ENCODE data around the gene KIR2DL3. TPM values are rescaled to one million over a fixed set of nuclear protein-coding genes. Genes with fewer than 3 reads are reported as not detected.
A peak's percentile ranks its signal among the peaks of the same experiment; 100 is the strongest.
"Not testable (repeated sequence)": the region's sequence is repeated elsewhere in the genome, so short reads cannot be mapped to it uniquely, and the experiment has no call there.

Gene KIR2DL3
- total RNA-seq, 1 donor from 2014 or later: not detected

DNA sequence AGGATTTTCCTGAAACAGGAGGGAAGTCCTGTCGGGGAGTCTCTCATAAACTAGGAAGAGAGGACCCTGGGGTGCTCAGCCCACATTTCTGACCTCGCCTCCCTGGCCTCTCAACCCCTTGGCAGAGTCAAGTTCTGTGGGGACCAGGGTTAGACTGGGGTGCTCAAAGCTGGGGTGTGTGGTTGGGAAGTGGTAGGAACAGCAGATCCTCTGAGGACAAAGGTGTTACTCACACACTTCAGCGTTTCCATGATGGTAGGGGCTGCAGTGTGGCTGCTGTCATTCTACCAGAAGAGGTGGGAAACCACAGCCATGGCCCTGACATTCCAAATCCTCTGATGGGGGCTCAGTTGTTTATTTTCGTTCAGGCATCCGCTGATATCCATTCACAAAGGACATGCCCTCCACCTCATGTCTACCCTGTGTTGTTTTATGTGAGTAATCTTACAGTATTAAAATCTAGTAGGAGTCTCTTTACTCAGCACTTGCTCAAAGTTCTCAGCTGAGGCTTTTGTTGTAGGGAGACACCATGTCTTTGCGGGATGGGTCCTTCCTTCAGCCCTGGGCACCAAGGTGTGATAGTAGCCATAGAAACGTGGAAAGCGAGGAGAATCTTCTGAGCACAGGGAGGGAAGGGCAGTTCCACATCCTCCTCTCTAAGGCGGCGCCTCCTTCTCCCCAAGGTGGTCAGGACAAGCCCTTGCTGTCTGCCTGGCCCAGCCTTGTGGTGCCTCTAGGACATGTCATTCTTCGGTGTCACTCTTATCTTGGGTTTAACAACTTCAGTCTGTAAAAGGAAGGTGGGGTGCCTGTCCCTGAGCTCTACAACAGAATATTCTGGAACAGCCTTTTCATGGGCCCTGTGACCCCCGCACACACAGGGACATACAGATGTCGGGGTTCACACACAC lies 1.5 kb downstream of the KIR2DL3 start:
- H3K4me1 Mint-ChIP-seq (ENCODE audit: unreplicated experiment): no peaks in the 10 kb centered on the region
- DNase-seq (ENCODE audit: low spot score): no peak
- peaks cover 11% of the 10 kb centered on the region for H3K27me3 Mint-ChIP-seq (ENCODE audit: unreplicated experiment)
- no peak overlapping the region for H3K27ac Mint-ChIP-seq (ENCODE audit: unreplicated experiment)
- H3K4me3 Mint-ChIP-seq (ENCODE audit: unreplicated experiment): no peak overlapping the region
- H3K9me3 Mint-ChIP-seq (ENCODE audit: unreplicated experiment): peaks cover 52% of the 10 kb centered on the region
- peaks cover 34% of the 10 kb centered on the region for H3K36me3 Mint-ChIP-seq (ENCODE audit: low read depth, unreplicated experiment)
- TF ChIP-seq, protein P1, sequence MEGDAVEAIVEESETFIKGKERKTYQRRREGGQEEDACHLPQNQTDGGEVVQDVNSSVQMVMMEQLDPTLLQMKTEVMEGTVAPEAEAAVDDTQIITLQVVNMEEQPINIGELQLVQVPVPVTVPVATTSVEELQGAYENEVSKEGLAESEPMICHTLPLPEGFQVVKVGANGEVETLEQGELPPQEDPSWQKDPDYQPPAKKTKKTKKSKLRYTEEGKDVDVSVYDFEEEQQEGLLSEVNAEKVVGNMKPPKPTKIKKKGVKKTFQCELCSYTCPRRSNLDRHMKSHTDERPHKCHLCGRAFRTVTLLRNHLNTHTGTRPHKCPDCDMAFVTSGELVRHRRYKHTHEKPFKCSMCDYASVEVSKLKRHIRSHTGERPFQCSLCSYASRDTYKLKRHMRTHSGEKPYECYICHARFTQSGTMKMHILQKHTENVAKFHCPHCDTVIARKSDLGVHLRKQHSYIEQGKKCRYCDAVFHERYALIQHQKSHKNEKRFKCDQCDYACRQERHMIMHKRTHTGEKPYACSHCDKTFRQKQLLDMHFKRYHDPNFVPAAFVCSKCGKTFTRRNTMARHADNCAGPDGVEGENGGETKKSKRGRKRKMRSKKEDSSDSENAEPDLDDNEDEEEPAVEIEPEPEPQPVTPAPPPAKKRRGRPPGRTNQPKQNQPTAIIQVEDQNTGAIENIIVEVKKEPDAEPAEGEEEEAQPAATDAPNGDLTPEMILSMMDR (IDR thresholded peaks at IDR 0.05; ENCODE audit: unreplicated experiment): no peak

- Mint-ChIP-seq H3K36me3 (ENCODE audit: low read depth, unreplicated experiment) (peaks cover 27% of the 10 kb centered on the region), H3K9me3 (ENCODE audit: unreplicated experiment) (peaks cover 44% of the 10 kb centered on the region)
These were observed 3.6 kb downstream of the KIR2DL3 start for GRCh38 chr19:54741950-54742349.

GRCh38 chr19:54744080-54744479 lies 5.8 kb downstream of the KIR2DL3 start:
- not testable (repeated sequence) for DNase-seq (ENCODE audit: low spot score); H3K27me3 Mint-ChIP-seq (ENCODE audit: unreplicated experiment); H3K4me3 Mint-ChIP-seq (ENCODE audit: unreplicated experiment); H3K4me1 Mint-ChIP-seq (ENCODE audit: unreplicated experiment); H3K27ac Mint-ChIP-seq (ENCODE audit: unreplicated experiment)
- H3K36me3 Mint-ChIP-seq (ENCODE audit: low read depth, unreplicated experiment): peaks cover 20% of the 10 kb centered on the region
- peaks cover 43% of the 10 kb centered on the region for H3K9me3 Mint-ChIP-seq (ENCODE audit: unreplicated experiment)

More at GRCh38 chr19:54741950-54742349, 3.6 kb downstream of the KIR2DL3 start:
- H3K4me1 Mint-ChIP-seq (ENCODE audit: unreplicated experiment); H3K4me3 Mint-ChIP-seq (ENCODE audit: unreplicated experiment); H3K27me3 Mint-ChIP-seq (ENCODE audit: unreplicated experiment); DNase-seq (ENCODE audit: low spot score); H3K27ac Mint-ChIP-seq (ENCODE audit: unreplicated experiment): not testable (repeated sequence)

DNA sequence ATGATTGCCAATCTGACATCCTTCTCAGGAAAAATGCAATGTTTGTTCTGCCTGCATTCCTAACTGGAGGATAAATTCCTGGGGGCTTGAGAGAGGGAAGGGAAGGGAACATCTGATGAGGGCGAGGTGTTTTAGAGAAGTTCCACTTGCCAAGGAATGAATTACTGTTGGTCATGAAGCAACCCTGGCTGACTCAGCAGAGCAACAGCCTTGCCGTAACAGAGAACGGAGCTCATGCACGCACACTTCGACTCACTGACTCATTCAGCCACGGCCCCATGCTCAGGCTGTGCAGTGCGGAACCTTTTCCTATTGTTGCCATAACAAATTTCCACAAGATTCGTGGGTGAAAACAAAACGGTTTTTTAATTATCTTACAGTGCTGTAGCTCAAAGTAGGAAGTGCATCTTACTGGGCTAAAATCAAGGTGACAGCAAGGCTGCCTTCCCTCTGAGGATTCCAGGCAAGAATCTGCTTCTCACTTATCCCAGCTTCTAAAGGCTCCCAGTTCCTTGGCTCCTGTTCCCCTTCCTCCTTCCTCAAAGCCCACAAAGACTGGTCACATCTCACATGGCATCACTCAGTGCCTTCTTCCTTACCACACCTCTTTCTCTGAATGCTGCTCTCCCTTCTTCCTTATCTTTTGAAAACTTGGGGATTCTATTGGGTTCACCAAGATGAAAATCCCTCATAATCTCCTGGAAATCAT lies 9.5 kb downstream of the KIR2DL3 start:
- Mint-ChIP-seq H3K36me3 (ENCODE audit: low read depth, unreplicated experiment) (peaks cover 21% of the 10 kb centered on the region), H3K9me3 (ENCODE audit: unreplicated experiment) (peaks cover 50% of the 10 kb centered on the region)
- H3K27ac Mint-ChIP-seq (ENCODE audit: unreplicated experiment): not testable (repeated sequence)

GRCh38 chr19:54750276-54750675 lies 12.0 kb downstream of the KIR2DL3 start:
- Mint-ChIP-seq H3K9me3 (ENCODE audit: unreplicated experiment) (peaks cover 53% of the 10 kb centered on the region), H3K36me3 (ENCODE audit: low read depth, unreplicated experiment) (peaks cover 23% of the 10 kb centered on the region)
- not testable (repeated sequence) for DNase-seq (ENCODE audit: low spot score); H3K4me3 Mint-ChIP-seq (ENCODE audit: unreplicated experiment); H3K4me1 Mint-ChIP-seq (ENCODE audit: unreplicated experiment); H3K27ac Mint-ChIP-seq (ENCODE audit: unreplicated experiment); H3K27me3 Mint-ChIP-seq (ENCODE audit: unreplicated experiment)

More for the DNA sequence above, 9.5 kb downstream of the KIR2DL3 start:
- not testable (repeated sequence) for H3K27me3 Mint-ChIP-seq (ENCODE audit: unreplicated experiment); H3K4me3 Mint-ChIP-seq (ENCODE audit: unreplicated experiment); H3K4me1 Mint-ChIP-seq (ENCODE audit: unreplicated experiment); DNase-seq (ENCODE audit: low spot score)

GRCh38 chr19:54756204-54757110 lies 18.1 kb downstream of the KIR2DL3 start:
- peaks cover 39% of the 10 kb centered on the region for H3K36me3 Mint-ChIP-seq (ENCODE audit: low read depth, unreplicated experiment)
- H3K27me3 Mint-ChIP-seq (ENCODE audit: unreplicated experiment): peaks cover 20% of the 10 kb centered on the region
- H3K4me3 Mint-ChIP-seq (ENCODE audit: unreplicated experiment); H3K27ac Mint-ChIP-seq (ENCODE audit: unreplicated experiment); DNase-seq (ENCODE audit: low spot score); H3K4me1 Mint-ChIP-seq (ENCODE audit: unreplicated experiment): not testable (repeated sequence)
- H3K9me3 Mint-ChIP-seq (ENCODE audit: unreplicated experiment): peaks cover 54% of the 10 kb centered on the region

DNA sequence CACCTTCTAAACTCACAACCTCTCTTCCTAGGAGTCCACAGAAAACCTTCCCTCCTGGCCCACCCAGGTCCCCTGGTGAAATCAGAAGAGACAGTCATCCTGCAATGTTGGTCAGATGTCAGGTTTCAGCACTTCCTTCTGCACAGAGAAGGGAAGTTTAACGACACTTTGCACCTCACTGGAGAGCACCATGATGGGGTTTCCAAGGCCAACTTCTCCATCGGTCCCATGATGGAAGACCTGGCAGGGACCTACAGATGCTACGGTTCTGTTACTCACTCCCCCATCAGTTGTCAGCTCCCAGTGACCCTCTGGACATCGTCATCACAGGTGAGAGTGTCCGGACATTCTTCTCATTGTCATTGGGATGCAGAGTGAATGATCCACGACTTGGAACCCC lies 20.3 kb downstream of the KIR2DL3 start:
- Mint-ChIP-seq H3K27me3 (ENCODE audit: unreplicated experiment) (peaks cover 18% of the 10 kb centered on the region), H3K9me3 (ENCODE audit: unreplicated experiment) (peaks cover 40% of the 10 kb centered on the region), H3K36me3 (ENCODE audit: low read depth, unreplicated experiment) (peaks cover 34% of the 10 kb centered on the region)
- not testable (repeated sequence) for DNase-seq (ENCODE audit: low spot score); H3K4me3 Mint-ChIP-seq (ENCODE audit: unreplicated experiment); H3K27ac Mint-ChIP-seq (ENCODE audit: unreplicated experiment); H3K4me1 Mint-ChIP-seq (ENCODE audit: unreplicated experiment)

DNA sequence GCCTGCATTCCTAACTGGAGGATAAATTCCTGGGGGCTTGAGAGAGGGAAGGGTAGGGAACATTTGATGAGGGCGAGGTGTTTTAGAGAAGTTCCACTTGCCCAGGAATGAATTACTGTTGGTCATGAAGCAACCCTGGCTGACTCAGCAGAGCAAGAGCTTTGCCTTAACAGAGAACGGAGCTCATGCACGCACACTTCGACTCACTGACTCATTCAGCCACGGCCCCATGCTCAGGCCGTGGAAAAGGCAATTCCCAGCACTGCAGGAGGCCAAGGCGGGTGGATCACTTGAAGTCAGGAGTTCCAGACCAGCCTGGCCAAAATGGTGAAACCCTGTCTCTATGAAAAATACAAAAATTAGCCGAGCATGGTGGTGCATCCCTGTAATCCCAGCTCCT lies 25.9 kb downstream of the KIR2DL3 start:
- Mint-ChIP-seq H3K9me3 (ENCODE audit: unreplicated experiment) (peaks cover 44% of the 10 kb centered on the region), H3K36me3 (ENCODE audit: low read depth, unreplicated experiment) (peaks cover 14% of the 10 kb centered on the region)

GRCh38 chr19:54766464-54766863 lies 28.2 kb downstream of the KIR2DL3 start:
- Mint-ChIP-seq H3K9me3 (ENCODE audit: unreplicated experiment) (peaks cover 50% of the 10 kb centered on the region), H3K36me3 (ENCODE audit: low read depth, unreplicated experiment) (peaks cover 17% of the 10 kb centered on the region)
- H3K4me3 Mint-ChIP-seq (ENCODE audit: unreplicated experiment); H3K27me3 Mint-ChIP-seq (ENCODE audit: unreplicated experiment); H3K4me1 Mint-ChIP-seq (ENCODE audit: unreplicated experiment); H3K27ac Mint-ChIP-seq (ENCODE audit: unreplicated experiment); DNase-seq (ENCODE audit: low spot score): not testable (repeated sequence)

More for the DNA sequence above, 25.9 kb downstream of the KIR2DL3 start:
- not testable (repeated sequence) for H3K4me1 Mint-ChIP-seq (ENCODE audit: unreplicated experiment); H3K27ac Mint-ChIP-seq (ENCODE audit: unreplicated experiment); DNase-seq (ENCODE audit: low spot score); H3K4me3 Mint-ChIP-seq (ENCODE audit: unreplicated experiment); H3K27me3 Mint-ChIP-seq (ENCODE audit: unreplicated experiment)

DNA sequence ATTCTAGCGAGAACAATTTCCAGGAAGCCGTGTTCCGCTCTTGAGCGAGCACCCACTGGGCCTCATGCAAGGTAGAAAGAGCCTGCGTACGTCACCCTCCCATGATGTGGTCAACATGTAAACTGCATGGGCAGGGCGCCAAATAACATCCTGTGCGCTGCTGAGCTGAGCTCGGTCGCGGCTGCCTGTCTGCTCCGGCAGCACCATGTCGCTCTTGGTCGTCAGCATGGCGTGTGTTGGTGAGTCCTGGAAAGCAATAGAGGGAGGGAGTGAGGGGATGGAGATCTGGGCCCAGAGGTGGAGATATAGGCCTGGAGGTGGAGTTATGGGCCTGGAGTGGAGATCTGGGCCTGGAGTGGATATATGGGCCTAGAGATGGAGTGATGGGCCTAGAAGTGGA lies 31.3 kb downstream of the KIR2DL3 start, which contains the start of gene KIR2DL1:
TSS of gene KIR2DL1 (plus strand) at position 148 of the 400 bp plus-strand sequence. CDS start at position 206, 58 bp downstream.
- not testable (repeated sequence) for H3K4me1 Mint-ChIP-seq (ENCODE audit: unreplicated experiment); DNase-seq (ENCODE audit: low spot score)
- Mint-ChIP-seq H3K4me3 (ENCODE audit: unreplicated experiment) (peak within 1 kb of the TSS; percentile 23), H3K36me3 (ENCODE audit: low read depth, unreplicated experiment) (peaks cover 21% of the 10 kb centered on the region), H3K9me3 (ENCODE audit: unreplicated experiment) (peaks cover 59% of the 10 kb centered on the region), H3K27ac (ENCODE audit: unreplicated experiment) (peak within 1 kb of the TSS; percentile 59), H3K27me3 (ENCODE audit: unreplicated experiment) (peaks cover 14% of the 10 kb centered on the region)

All from endothelial cell (in vitro differentiated cells).